ENCODE measurements around the gene WIZ.

- peak; percentile 36 to 41 for TF ChIP-seq CTCF (conservative IDR thresholded peaks at IDR 0.05; ENCODE audit: low read depth in 2 of 2)
- TF ChIP-seq, protein P1, sequence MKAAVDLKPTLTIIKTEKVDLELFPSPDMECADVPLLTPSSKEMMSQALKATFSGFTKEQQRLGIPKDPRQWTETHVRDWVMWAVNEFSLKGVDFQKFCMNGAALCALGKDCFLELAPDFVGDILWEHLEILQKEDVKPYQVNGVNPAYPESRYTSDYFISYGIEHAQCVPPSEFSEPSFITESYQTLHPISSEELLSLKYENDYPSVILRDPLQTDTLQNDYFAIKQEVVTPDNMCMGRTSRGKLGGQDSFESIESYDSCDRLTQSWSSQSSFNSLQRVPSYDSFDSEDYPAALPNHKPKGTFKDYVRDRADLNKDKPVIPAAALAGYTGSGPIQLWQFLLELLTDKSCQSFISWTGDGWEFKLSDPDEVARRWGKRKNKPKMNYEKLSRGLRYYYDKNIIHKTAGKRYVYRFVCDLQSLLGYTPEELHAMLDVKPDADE (IDR thresholded peaks at IDR 0.05): no peak
- no peak for TF ChIP-seq POLR2AphosphoS5 (IDR thresholded peaks at IDR 0.05; ENCODE audit: low read depth)
- TF ChIP-seq REST (IDR thresholded peaks at IDR 0.05; ENCODE audit: unreplicated experiment): no peak
- no peak for TF ChIP-seq EZH2phosphoT487 (IDR thresholded peaks at IDR 0.05; ENCODE audit: unreplicated experiment)
These were observed 4.4 kb upstream of the WIZ start for GRCh38 chr19:15453906-15454860.
